Measurements from ENCODE around the gene ZNF48. TPM values are rescaled to one million over a fixed set of nuclear protein-coding genes. Genes with fewer than 3 reads are reported as not detected.
A peak's percentile ranks its signal among the peaks of the same experiment; 100 is the strongest.

Gene ZNF48
- total and polyA plus RNA-seq, 8 donors, result 3.9 to 33.6 (median 5.4) TPM

DNA sequence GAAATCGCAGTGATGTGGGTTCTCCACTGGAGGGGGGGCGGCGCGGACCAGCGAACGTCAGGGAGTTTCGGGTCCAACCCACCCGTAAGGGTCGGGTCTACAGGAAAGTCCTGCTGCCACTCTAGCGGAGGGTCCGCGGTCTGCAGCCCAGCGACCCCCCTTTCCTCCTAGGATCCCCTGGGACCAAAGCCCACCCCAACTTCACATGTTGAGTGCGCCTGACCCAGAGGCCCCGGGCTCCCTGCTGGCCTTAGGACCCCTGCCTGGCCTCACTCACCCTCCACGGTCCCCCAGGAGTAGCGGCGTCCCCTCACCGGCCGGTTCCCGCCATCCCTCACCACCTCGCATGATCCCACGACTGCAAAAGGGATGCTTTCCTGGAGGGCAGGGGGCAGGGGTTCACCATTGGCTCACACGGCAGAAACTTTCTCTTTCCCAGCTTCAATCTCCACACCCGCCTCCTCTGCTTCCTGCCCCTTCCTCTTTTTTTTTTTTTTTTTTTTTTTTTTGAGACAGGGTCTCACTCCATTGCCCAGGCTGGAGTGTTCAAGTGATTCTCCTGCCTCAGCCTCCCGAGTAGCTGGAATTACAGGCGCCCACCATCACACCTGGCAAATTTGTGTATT is 15.9 kb upstream of the ZNF48 start:
- Histone ChIP-seq H3K4me3 (peak overlapping the region; percentile 61 to 73 (median 66)), H3K4me1 (peaks cover 19 to 37% (median 30%) of the 10 kb centered on the region in 4 donors), H3K36me3 (no peaks in the 10 kb centered on the region), H3K27me3 (no peaks in the 10 kb centered on the region), H3K27ac (peak overlapping the region; percentile 98 to 100 (median 99)), H3K9me3 (no peaks in the 10 kb centered on the region)
- 26 to 46% (median 34%) methylated on average over 16 to 27 of the region's 27 CpGs for WGBS, 5 donors
- no peak for TF ChIP-seq POLR2A (IDR thresholded peaks at IDR 0.05)
- TF ChIP-seq CTCF (IDR thresholded peaks at IDR 0.05), result no peak
- TF ChIP-seq POLR2AphosphoS5 (IDR thresholded peaks at IDR 0.05), result no peak
- TF ChIP-seq EP300 (IDR thresholded peaks at IDR 0.05), result no peak
- intact Hi-C loops (cut with DNase I; ENCODE audit: low total_unique reads), result no loop called here
- no peak for DNase-seq

DNA sequence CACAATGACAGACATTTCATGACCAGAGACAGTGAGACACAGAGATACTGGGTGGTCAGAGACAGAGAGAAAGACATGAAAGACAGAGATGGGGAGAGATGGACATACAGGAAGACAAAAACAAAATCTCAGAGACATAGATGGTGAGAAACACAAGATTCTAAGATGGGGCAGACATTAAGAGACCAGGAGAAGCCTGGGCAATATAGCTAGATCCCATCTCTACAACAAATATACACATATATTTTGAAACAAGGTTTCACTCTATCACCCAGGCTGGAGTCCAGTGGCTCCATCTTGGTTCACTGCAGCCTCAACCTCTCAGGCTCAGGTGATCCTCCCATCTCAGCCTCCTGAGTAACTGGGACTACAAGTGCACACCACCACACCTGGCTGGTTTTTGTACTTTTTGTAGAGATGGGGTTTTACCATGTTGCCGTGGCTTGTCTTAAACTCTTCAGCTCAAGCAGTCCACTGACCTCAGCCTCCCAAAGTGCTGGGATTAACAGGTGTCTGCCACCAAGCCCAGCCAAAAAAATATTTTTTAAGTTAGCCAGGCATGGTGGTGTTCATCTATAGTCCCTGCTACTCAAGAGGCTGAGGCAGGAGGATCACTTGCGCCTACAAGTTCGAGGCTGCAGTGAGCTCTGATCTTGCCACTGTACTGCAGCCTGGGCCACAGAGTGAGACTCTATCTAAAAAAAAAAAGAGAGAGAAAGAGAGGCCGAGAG is 15.0 kb upstream of the ZNF48 start:
- intact Hi-C loops (cut with DNase I; ENCODE audit: low total_unique reads), result no loop called here
- WGBS, 5 donors, result 86 to 97% (median 90%) methylated on average over 4 of the region's 4 CpGs
- Histone ChIP-seq H3K4me3 (no peak overlapping the region), H3K27ac (peak overlapping the region in 1 of 5 donors; percentile 98), H3K36me3 (no peaks in the 10 kb centered on the region), H3K9me3 (no peaks in the 10 kb centered on the region), H3K4me1 (peaks cover 19 to 37% (median 30%) of the 10 kb centered on the region in 4 donors), H3K27me3 (no peaks in the 10 kb centered on the region)
- no peak for DNase-seq
- TF ChIP-seq EP300 (IDR thresholded peaks at IDR 0.05) (no peak), POLR2AphosphoS5 (IDR thresholded peaks at IDR 0.05) (no peak), CTCF (IDR thresholded peaks at IDR 0.05) (no peak), POLR2A (IDR thresholded peaks at IDR 0.05) (no peak)

DNA sequence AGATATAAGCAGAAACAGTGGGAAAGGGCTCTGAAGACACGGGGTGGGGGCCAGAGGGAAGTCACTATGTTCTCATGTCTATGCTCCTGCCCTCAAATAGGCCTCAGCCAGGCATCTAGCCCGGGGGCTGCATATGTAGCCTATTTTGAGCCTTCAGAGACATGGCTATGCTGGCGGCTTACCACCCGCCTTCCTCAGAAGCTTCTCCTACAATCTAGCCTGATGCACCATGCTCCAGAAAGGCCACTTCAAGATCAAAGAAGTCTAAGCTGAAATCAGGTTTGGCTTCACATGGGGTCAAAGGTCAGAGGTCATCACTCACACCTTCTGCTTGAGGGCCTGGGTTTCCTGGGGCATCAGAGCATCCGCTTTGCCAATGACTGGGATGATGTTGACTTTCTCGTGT is 14.4 kb upstream of the ZNF48 start:
- no peak for DNase-seq
- Histone ChIP-seq H3K27me3 (no peaks in the 10 kb centered on the region), H3K4me1 (peaks cover 19 to 37% (median 30%) of the 10 kb centered on the region in 4 donors), H3K36me3 (no peaks in the 10 kb centered on the region), H3K4me3 (no peak overlapping the region), H3K27ac (peak overlapping the region in 1 of 5 donors; percentile 41), H3K9me3 (no peaks in the 10 kb centered on the region)
- intact Hi-C loops (cut with DNase I; ENCODE audit: low total_unique reads), result no loop called here
- TF ChIP-seq CTCF (IDR thresholded peaks at IDR 0.05) (no peak), EP300 (IDR thresholded peaks at IDR 0.05) (no peak), POLR2AphosphoS5 (IDR thresholded peaks at IDR 0.05) (no peak), POLR2A (IDR thresholded peaks at IDR 0.05) (no peak)
- WGBS, 5 donors, result 81 to 87% (median 85%) methylated on average over 6 of the region's 6 CpGs

DNA sequence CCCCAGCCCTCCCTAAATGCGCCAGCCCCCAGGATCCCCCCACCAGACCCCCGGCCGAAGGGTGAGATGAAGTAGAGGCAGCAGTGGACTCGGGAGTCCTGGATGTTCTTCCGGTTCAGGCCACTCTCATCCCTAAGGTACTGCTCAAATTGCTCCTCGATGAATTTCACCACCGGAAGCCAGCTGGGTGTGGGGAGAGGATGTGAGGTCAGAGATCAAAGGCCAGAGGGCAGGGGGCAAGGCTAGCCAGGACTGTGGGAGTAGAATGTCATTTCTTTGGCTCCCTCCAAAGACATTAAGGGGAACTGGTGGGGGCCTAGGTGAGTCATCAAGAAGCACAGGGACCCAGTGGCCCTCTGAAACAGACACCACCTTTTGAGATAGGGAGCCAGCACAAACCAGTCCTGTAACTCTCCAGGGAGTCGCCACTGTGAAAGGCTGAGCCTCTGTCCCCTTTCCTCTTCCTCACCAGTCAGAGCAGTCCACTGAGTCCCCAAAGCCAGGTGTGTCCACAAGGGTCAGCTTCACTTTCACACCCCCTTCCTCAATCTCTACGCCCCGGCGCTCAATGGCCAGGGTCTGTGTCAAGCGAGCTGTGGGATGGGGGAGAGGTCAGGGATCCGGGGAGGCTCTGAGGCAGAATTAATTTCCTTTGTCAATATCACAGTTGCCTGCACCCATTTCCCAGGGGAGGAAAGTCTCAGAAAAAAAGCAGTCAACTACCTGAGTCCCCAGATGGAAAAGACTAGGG is 13.8 kb upstream of the ZNF48 start:
- TF ChIP-seq POLR2A (IDR thresholded peaks at IDR 0.05) (no peak), EP300 (IDR thresholded peaks at IDR 0.05) (no peak)
- no peaks in the 10 kb centered on the region for H3K27me3 ChIP-seq
- intact Hi-C loops (cut with DNase I; ENCODE audit: low total_unique reads), result no loop called here
- peaks cover 19 to 36% (median 30%) of the 10 kb centered on the region in 4 donors for H3K4me1 ChIP-seq
- H3K9me3 ChIP-seq, result no peaks in the 10 kb centered on the region
- 67 to 79% (median 78%) methylated on average over 9 to 13 of the region's 13 CpGs for WGBS, 5 donors
- no peak for DNase-seq
- peak overlapping the region in 2 of 4 donors; percentile 9 to 32 for H3K4me3 ChIP-seq
- peak overlapping the region in 4 of 5 donors; percentile 9 to 60 (median 40) for H3K27ac ChIP-seq
- no peaks in the 10 kb centered on the region for H3K36me3 ChIP-seq

Measured in stomach (tissue), 9 donors.